Activated CD8-positive, alpha-beta T cell treated with anti-CD3 and anti-CD28 coated beads for 36 hours (primary cell): ENCODE measurements around the gene RIC8B. TPM values are rescaled to one million over a fixed set of nuclear protein-coding genes. Genes with fewer than 3 reads are reported as not detected.

Source experiments
- ATAC-seq: fragments of 200-7000 bp; cut with Tn5 transposase; one replicate; pipeline ENCODE4 v1.10.0; 2021; ENCODE audit warnings: mild to moderate bottlenecking, moderate library complexity
- CTCF ChIA-PET: fragments of 350-600 bp; sonication (Branson Sonifier 250); formaldehyde crosslinking; loops from one replicate; lab custom pipeline; 2021; ENCODE audit warnings: antibody characterized with exemption; lab: Charles Lee
- POLR2A ChIA-PET: fragments of 350-600 bp; sonication (Branson Sonifier 250); formaldehyde crosslinking; loops from one replicate; lab custom pipeline; 2021; ENCODE audit warnings: antibody characterized with exemption; lab: Charles Lee
- DNase-seq: peaks from one replicate; pipeline ENCODE4 v3.0.0-alpha.2; 2020
- H3K27ac Mint-ChIP-seq: one replicate; pipeline ENCODE4 v1.8.0; 2021; ENCODE audit warnings: mild to moderate bottlenecking, mixed read lengths
- H3K27me3 Mint-ChIP-seq: one replicate; pipeline ENCODE4 v1.8.0; 2021; ENCODE audit warnings: mixed read lengths
- H3K36me3 Mint-ChIP-seq: one replicate; pipeline ENCODE4 v1.8.0; 2021; ENCODE audit warnings: low read depth, mixed read lengths
- H3K4me1 Mint-ChIP-seq: one replicate; pipeline ENCODE4 v1.8.0; 2021; ENCODE audit warnings: low read depth, mixed read lengths
- H3K4me3 Mint-ChIP-seq: one replicate; pipeline ENCODE4 v1.8.0; 2021; ENCODE audit warnings: mild to moderate bottlenecking, moderate library complexity, mixed read lengths
- H3K9me3 Mint-ChIP-seq: one replicate; pipeline ENCODE4 v1.8.0; 2021; ENCODE audit warnings: mixed read lengths
- intact Hi-C: fragments of 100-400 bp; cut with micrococcal nuclease; formaldehyde crosslinking; loops from one replicate; pipeline ENCODE4 v1.10.0; 2022
- total RNA-seq, 2 experiments: library from RNA; stranded (reverse); gene quantifications; one replicate each; pipeline ENCODE4 v1.2.3, GENCODE V29; 2021
- TF ChIP-seq, protein P1 (sequence below): fragments of 200-600 bp; IDR thresholded peaks from one replicate; pipeline ENCODE4 v1.8.0; 2022; ENCODE audit warnings: antibody characterized with exemption, mild to moderate bottlenecking

Gene RIC8B
- total RNA-seq, 2 experiments from 2014 or later, result 10.4 to 11.0 TPM

DNA sequence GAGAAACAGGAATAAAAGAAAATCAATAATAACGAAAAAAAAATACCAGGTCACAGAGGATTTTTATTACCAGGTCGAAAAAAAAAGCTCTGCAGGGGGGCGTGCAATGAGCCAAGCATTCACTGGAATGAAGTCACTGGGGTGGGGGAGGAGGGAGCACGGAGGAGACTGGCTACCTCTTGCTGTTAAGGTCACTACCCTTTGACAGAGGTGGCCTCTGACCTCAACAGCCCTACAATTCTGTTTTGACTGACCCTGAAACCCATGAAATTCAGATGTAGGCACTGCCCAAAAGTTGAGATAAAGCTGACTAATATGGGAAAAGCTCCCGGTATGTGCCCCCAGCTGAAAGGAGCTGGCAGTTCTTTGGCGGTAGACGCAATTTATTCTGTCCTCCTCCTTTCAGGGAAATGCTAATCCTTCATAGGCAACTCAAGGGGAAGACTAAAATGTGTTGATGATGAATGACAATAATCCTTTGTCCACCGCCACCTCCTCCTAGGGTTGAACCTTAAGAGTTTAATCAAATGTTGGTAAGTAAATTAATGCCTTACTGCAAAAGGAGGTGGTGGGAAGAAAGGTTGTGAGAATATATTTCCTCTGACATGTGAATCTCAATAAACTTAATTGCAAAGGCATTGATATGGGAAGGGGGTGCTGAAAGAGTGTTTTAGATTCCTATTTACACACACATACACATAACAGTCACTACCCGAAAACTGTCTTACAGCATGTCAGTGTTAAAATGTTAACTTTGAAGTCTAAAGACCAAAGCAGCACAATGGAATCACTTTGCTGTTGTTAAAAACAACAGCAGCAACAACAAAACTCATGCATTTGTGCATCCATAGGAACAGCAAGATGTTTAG, 6.3 kb upstream of the RIC8B start:
- CTCF ChIA-PET, result interaction anchor here (0.9 to 2.3 kb wide), 3 partner anchors 10 to 410 kb away, joined by 3 to 6 read pairs (median 3); partner anchors contain the start of gene POLR3B
- ATAC-seq (no peak), DNase-seq (no peak)
- TF ChIP-seq, protein P1, sequence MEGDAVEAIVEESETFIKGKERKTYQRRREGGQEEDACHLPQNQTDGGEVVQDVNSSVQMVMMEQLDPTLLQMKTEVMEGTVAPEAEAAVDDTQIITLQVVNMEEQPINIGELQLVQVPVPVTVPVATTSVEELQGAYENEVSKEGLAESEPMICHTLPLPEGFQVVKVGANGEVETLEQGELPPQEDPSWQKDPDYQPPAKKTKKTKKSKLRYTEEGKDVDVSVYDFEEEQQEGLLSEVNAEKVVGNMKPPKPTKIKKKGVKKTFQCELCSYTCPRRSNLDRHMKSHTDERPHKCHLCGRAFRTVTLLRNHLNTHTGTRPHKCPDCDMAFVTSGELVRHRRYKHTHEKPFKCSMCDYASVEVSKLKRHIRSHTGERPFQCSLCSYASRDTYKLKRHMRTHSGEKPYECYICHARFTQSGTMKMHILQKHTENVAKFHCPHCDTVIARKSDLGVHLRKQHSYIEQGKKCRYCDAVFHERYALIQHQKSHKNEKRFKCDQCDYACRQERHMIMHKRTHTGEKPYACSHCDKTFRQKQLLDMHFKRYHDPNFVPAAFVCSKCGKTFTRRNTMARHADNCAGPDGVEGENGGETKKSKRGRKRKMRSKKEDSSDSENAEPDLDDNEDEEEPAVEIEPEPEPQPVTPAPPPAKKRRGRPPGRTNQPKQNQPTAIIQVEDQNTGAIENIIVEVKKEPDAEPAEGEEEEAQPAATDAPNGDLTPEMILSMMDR, result no peak
- POLR2A ChIA-PET, result interaction anchor here (1.2 kb wide), 1 partner anchor 15 kb away, joined by 5 read pairs; no protein-coding TSS in a partner anchor
- Mint-ChIP-seq H3K36me3 (no peaks in the 10 kb centered on the region), H3K27me3 (no peaks in the 10 kb centered on the region), H3K4me3 (no peak overlapping the region), H3K4me1 (peaks cover 29% of the 10 kb centered on the region), H3K27ac (no peak overlapping the region), H3K9me3 (no peaks in the 10 kb centered on the region)
- intact Hi-C loops, result no loop called here

DNA sequence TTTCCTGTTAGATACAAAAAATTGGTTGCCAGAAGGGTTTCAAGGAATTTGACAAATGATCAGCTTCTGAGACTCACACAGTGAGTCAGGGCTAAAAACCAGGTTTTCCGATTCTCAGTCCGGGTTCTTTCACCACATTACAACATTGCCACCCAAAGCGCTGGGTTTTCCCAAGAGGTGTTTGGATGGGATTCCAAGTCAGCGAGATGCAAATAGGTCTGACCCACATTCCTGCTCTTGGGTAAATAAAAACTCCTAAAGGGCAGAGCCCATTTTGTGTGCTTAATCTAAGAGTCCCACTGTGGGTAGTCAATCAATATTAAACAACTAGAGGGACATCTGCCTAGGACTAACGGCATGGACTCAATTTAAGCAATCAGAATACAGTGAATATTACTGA, 5.4 kb upstream of the RIC8B start:
- intact Hi-C loops, result no loop called here
- no peaks in the 10 kb centered on the region for H3K36me3 Mint-ChIP-seq
- H3K4me3 Mint-ChIP-seq, result no peak overlapping the region
- no peaks in the 10 kb centered on the region for H3K9me3 Mint-ChIP-seq
- no peaks in the 10 kb centered on the region for H3K27me3 Mint-ChIP-seq
- no peak overlapping the region for H3K27ac Mint-ChIP-seq
- TF ChIP-seq, protein P1, result no peak
- DNase-seq, result no peak
- peaks cover 31% of the 10 kb centered on the region for H3K4me1 Mint-ChIP-seq
- ATAC-seq, result no peak
- POLR2A ChIA-PET, result no interaction called here
- CTCF ChIA-PET, result no interaction called here

DNA sequence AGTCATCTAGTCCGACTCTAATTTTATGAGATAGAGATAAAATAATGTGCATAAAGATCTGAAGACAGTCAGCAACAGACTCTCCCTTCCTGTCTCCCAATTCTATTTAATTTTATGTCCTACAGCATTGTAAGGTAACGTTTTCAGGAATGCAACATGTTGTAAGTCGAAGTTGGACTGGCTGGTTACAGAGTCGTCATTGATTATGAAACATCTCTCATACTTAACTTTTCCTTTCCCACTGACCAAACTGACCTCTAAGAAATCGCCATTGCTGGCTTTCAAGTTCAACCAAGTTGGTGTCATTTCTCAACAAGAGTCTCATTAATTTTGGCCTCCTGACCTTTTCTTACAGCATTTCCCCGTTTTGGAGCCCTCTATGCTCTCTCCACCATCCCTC, 4.9 kb upstream of the RIC8B start:
- H3K36me3 Mint-ChIP-seq, result peaks cover 2% of the 10 kb centered on the region
- H3K9me3 Mint-ChIP-seq, result no peaks in the 10 kb centered on the region
- H3K4me1 Mint-ChIP-seq, result peaks cover 32% of the 10 kb centered on the region
- no peaks in the 10 kb centered on the region for H3K27me3 Mint-ChIP-seq
- intact Hi-C loops, result no loop called here
- no peak overlapping the region for H3K27ac Mint-ChIP-seq
- no peak for ATAC-seq
- ChIA-PET CTCF (no interaction called here), POLR2A (no interaction called here)
- no peak overlapping the region for H3K4me3 Mint-ChIP-seq
- TF ChIP-seq, protein P1, result no peak
- no peak for DNase-seq

DNA sequence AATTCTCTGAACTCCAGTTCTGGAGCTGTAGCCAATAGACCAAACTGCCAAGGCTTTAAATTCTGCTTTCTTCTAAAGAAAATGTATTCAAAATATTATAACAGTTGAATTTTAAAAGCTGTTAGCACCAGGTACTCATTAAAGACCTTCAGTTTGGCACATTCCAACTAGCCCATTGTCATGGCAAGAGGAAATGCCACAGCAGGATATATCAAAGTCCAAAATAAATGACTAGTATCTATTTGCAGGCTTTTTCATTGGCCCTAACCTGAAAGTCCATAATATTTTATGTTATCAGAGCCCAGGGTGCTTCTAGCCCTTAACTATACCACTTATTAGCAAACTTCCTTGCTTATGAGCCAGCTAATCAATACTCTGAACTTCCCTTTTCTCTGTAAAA, 3.1 kb upstream of the RIC8B start:
- Mint-ChIP-seq H3K4me3 (no peak overlapping the region), H3K9me3 (no peaks in the 10 kb centered on the region), H3K4me1 (peaks cover 43% of the 10 kb centered on the region), H3K27ac (no peak overlapping the region), H3K36me3 (peaks cover 5% of the 10 kb centered on the region), H3K27me3 (no peaks in the 10 kb centered on the region)
- intact Hi-C loops, result no loop called here
- no peak for ATAC-seq
- DNase-seq, result no peak
- POLR2A ChIA-PET, result interaction anchor here (1.2 kb wide), 1 partner anchor 18 kb away, joined by 4 read pairs; no protein-coding TSS in a partner anchor
- CTCF ChIA-PET, result interaction anchor here (1.3 kb wide), 1 partner anchor 23 kb away, joined by 4 read pairs; no protein-coding TSS in a partner anchor
- TF ChIP-seq, protein P1, result no peak
